Psoas muscle (tissue), 8 donors: ENCODE measurements around the gene FLNC. TPM values are rescaled to one million over a fixed set of nuclear protein-coding genes. Genes with fewer than 3 reads are reported as not detected.

ENCODE experiments used
- ATAC-seq, 4 donors: fragments of 200-7000 bp; cut with Tn5 transposase; one replicate each; pipeline ENCODE4 v1.9.1; 2020; ENCODE audit warnings: moderate library complexity in 3 of 4, mild to moderate bottlenecking in 2 of 4
- DNase-seq, 2 donors: peaks; one replicate each; pipeline ENCODE4 v3.0.0-alpha.2; 2020
- H3K27ac ChIP-seq: fragments of 200-600 bp; one replicate; pipeline ENCODE4 v1.8.0; 2022
- H3K27me3 ChIP-seq, 3 donors: fragments of 200-600 bp in 1 of 3; one replicate each; pipeline versions ENCODE4 v1.6.1 to v1.8.0; 2013 to 2022; ENCODE audit warnings: low read length in 2 of 3, mild to moderate bottlenecking in 2 of 3, moderate library complexity in 1 of 3; ENCODE audit not compliant: insufficient read depth in 3 of 3
- H3K36me3 ChIP-seq, 2 donors: fragments of 200-600 bp in 1 of 2; one replicate each; pipeline versions ENCODE4 v1.6.1 to v1.8.0; 2013 to 2022; ENCODE audit warnings: low read depth in 1 of 2, mild to moderate bottlenecking in 1 of 2, moderate library complexity in 1 of 2; ENCODE audit not compliant: insufficient read depth in 1 of 2
- H3K4me1 ChIP-seq: fragments of 200-600 bp; one replicate; pipeline ENCODE4 v1.8.0; 2022
- H3K4me3 ChIP-seq: fragments of 200-600 bp; one replicate; pipeline ENCODE4 v1.8.0; 2022; ENCODE audit warnings: mild to moderate bottlenecking
- H3K9me3 ChIP-seq: fragments of 200-600 bp; one replicate; pipeline ENCODE4 v1.8.0; 2022
- CTCF ChIP-seq: fragments of 200-600 bp; IDR thresholded peaks from one replicate; pipeline ENCODE4 v1.8.0; 2022; ENCODE audit warnings: antibody characterized with exemption
- WGBS, 3 donors: extraction: QIAGEN DNeasy Blood & Tissue Kit; methylation state at CpG; one replicate each; pipeline versions ENCODE4 v1.1.6 to v1.1.7; 2013; 5-methylcytosine and 5-hydroxymethylcytosine counted together
- intact Hi-C, 2 donors: fragments of 100-400 bp; cut with DNase I; formaldehyde crosslinking; loops; one replicate each; pipeline versions ENCODE4 v1.11.0 to v1.14.2; 2022
- polyA plus RNA-seq, 3 donors: library from polyadenylated mRNA; stranded (reverse); fragments of 200-250 nt; gene quantifications; one replicate each; pipeline ENCODE4 v1.2.3, GENCODE V29; 2013
- total RNA-seq, 4 donors: library from RNA; stranded (reverse); fragmentation: NEBNext Ultra II Directional in 2 of 4; extraction: Animal tissue kit (Norgen Biotek cat#: 25700) in 2 of 4; gene quantifications; one replicate each; pipeline versions ENCODE4 v1.2.1 to v1.2.4, GENCODE V29; 2021 to 2023
- donor health status: healthy with polysubstance abuse.
- donor health status: DM: no; HTN: no; CAD: no; lungs with moderate emphysema.
- donor health status: Bipolar disorder and iron deficiency.
- donor health status: healthy.
- donor health status: DM: yes; HTN: yes; CAD: no.
- donor health status: DM: no; HTN: no; CAD: no.
- donor health status: DM: no; HTN: no; CAD: no.
- donor health status: DM: yes; HTN: yes; CAD: no.

FLNC gene
- total and polyA plus RNA-seq, 7 donors, result 1,080 to 6,311 (median 4,011) TPM

- WGBS, 3 donors, result 90 to 95% (median 90%) methylated on average over 3 of the region's 3 CpGs
- Histone ChIP-seq H3K27ac (no peak overlapping the region), H3K4me1 (peaks cover 3% of the 10 kb centered on the region), H3K36me3 (no peaks in the 10 kb centered on the region), H3K9me3 (no peaks in the 10 kb centered on the region), H3K4me3 (no peak overlapping the region), H3K27me3 (no peaks in the 10 kb centered on the region)
- ATAC-seq (no peak), DNase-seq (no peak)
- intact Hi-C loops, result no loop called here
- TF ChIP-seq CTCF, result no peak
These were observed 44.5 kb upstream of the FLNC start for GRCh38 chr7:128785738-128786137.

- H3K4me3 ChIP-seq, result no peak overlapping the region
- H3K4me1 ChIP-seq, result peaks cover 18% of the 10 kb centered on the region
- H3K27me3 ChIP-seq, result no peaks in the 10 kb centered on the region
- WGBS, 3 donors, result 70 to 73% (median 70%) methylated on average over 9 of the region's 9 CpGs
- no peak for DNase-seq
- no peaks in the 10 kb centered on the region for H3K36me3 ChIP-seq
- H3K9me3 ChIP-seq, result no peaks in the 10 kb centered on the region
- no peak for ATAC-seq
- no peak overlapping the region for H3K27ac ChIP-seq
- intact Hi-C loops, result no loop called here
- no peak for TF ChIP-seq CTCF
These were observed 41.5 kb upstream of the FLNC start for GRCh38 chr7:128788446-128789412.

- WGBS, 3 donors, result 17 to 40% (median 24%) methylated on average over 24 to 45 of the region's 45 CpGs
- no peaks in the 10 kb centered on the region for H3K9me3 ChIP-seq
- H3K36me3 ChIP-seq, result no peaks in the 10 kb centered on the region
- H3K4me3 ChIP-seq, result peak overlapping the region; percentile 87
- intact Hi-C loops, result loop anchor here (5.0 kb wide), 1 partner anchor 37 kb away; no protein-coding TSS in a partner anchor
- DNase-seq, result peak in 1 of 2 donors; percentile 58
- no peaks in the 10 kb centered on the region for H3K27me3 ChIP-seq
- H3K27ac ChIP-seq, result peak overlapping the region; percentile 30
- H3K4me1 ChIP-seq, result peaks cover 18% of the 10 kb centered on the region
- no peak for TF ChIP-seq CTCF
- peak in 2 of 4 donors; percentile 12 to 37 for ATAC-seq
These were observed 39.7 kb upstream of the FLNC start for GRCh38 chr7:128790315-128791041.

GRCh38 chr7:128791121-128791971 lies 38.9 kb upstream of the FLNC start, which contains the start of gene CCDC136:
CCDC136 (plus strand) TSS chr7:128791968; CDS start chr7:128792412, 444 bp downstream.
- ATAC-seq, result peak; percentile 77 to 84 (median 79)
- Histone ChIP-seq H3K27me3 (no peaks in the 10 kb centered on the region), H3K27ac (peak within 1 kb of the TSS; percentile 30), H3K9me3 (no peaks in the 10 kb centered on the region), H3K36me3 (no peaks in the 10 kb centered on the region), H3K4me1 (peaks cover 20% of the 10 kb centered on the region), H3K4me3 (peak within 1 kb of the TSS; percentile 87)
- TF ChIP-seq CTCF, result no peak
- WGBS, 3 donors, result 1% methylated on average over 31 to 80 of the region's 80 CpGs
- intact Hi-C loops, result loop anchor here (5.0 kb wide), 1 partner anchor 36 kb away; no protein-coding TSS in a partner anchor
- DNase-seq, result peak; percentile 81 to 84
